ENCODE data around the gene FAM177A1.
A peak's percentile ranks its signal among the peaks of the same experiment; 100 is the strongest.
"Not testable (repeated sequence)": the region's sequence is repeated elsewhere in the genome, so short reads cannot be mapped to it uniquely, and the experiment has no call there.

FAM177A1 gene

GRCh38 chr14:35061113-35061791, 15.2 kb downstream of the FAM177A1 start:
- DNase-seq (ENCODE audit: low read depth in 2 of 2), result not testable (repeated sequence)

GRCh38 chr14:35065731-35066130, 19.7 kb downstream of the FAM177A1 start:
- DNase-seq (ENCODE audit: low read depth in 2 of 2), result not testable (repeated sequence)

GRCh38 chr14:35068238-35069012, 22.4 kb downstream of the FAM177A1 start:
- no peak for DNase-seq (ENCODE audit: low read depth in 2 of 2)

- DNase-seq (ENCODE audit: low read depth in 2 of 2), result no peak
These were observed 26.2 kb downstream of the FAM177A1 start for GRCh38 chr14:35072226-35072625.

- DNase-seq (ENCODE audit: low read depth in 2 of 2), result no peak
These were observed 27.4 kb downstream of the FAM177A1 start for GRCh38 chr14:35073486-35073885.

GRCh38 chr14:35078082-35078481, 32.0 kb downstream of the FAM177A1 start:
- DNase-seq (ENCODE audit: low read depth in 2 of 2), result no peak

GRCh38 chr14:35079742-35080141, 33.7 kb downstream of the FAM177A1 start:
- DNase-seq (ENCODE audit: low read depth in 2 of 2), result no peak

- no peak for DNase-seq (ENCODE audit: low read depth in 2 of 2)
These were observed 37.6 kb downstream of the FAM177A1 start for GRCh38 chr14:35083530-35084150.

GRCh38 chr14:35085441-35085840, 39.4 kb downstream of the FAM177A1 start:
- DNase-seq (ENCODE audit: low read depth in 2 of 2), result no peak

- no peak for DNase-seq (ENCODE audit: low read depth in 2 of 2)
These were observed 42.4 kb downstream of the FAM177A1 start for GRCh38 chr14:35088514-35088913.

GRCh38 chr14:35094645-35095044, 48.6 kb downstream of the FAM177A1 start:
- DNase-seq (ENCODE audit: low read depth in 2 of 2), result not testable (repeated sequence)

GRCh38 chr14:35107866-35108265, 61.8 kb downstream of the FAM177A1 start:
- DNase-seq (ENCODE audit: low read depth in 2 of 2), result no peak

GRCh38 chr14:35112641-35113040, 66.6 kb downstream of the FAM177A1 start:
- DNase-seq (ENCODE audit: low read depth in 2 of 2), result no peak

- no peak for DNase-seq (ENCODE audit: low read depth in 2 of 2)
These were observed 67.4 kb downstream of the FAM177A1 start for GRCh38 chr14:35113308-35113950.

GRCh38 chr14:35114036-35114435, 68.0 kb downstream of the FAM177A1 start:
- no peak for DNase-seq (ENCODE audit: low read depth in 2 of 2)

- DNase-seq (ENCODE audit: low read depth in 2 of 2), result no peak
These were observed 70.2 kb downstream of the FAM177A1 start for GRCh38 chr14:35116242-35116641.

- DNase-seq (ENCODE audit: low read depth in 2 of 2), result no peak
These were observed 71.0 kb downstream of the FAM177A1 start for GRCh38 chr14:35117112-35117511.

GRCh38 chr14:35121026-35121886, 75.2 kb downstream of the FAM177A1 start:
- DNase-seq (ENCODE audit: low read depth in 2 of 2), result no peak

GRCh38 chr14:35121887-35122695, 76.0 kb downstream of the FAM177A1 start, which contains the start of the genes PPP2R3C and PRORP:
Gene PPP2R3C (minus strand): TSS chr14:35121990. CDS start chr14:35121959, 31 bp downstream.
Gene PRORP (plus strand): TSS chr14:35122552. CDS start chr14:35123246, 694 bp downstream.
- peak; percentile 77 to 78 for DNase-seq (ENCODE audit: low read depth in 2 of 2)

- DNase-seq (ENCODE audit: low read depth in 2 of 2), result no peak
These were observed 76.8 kb downstream of the FAM177A1 start for GRCh38 chr14:35122696-35123387.

Measured in stimulated activated CD8-positive, alpha-beta memory T cell treated with anti-CD3 and anti-CD28 coated beads, Interleukin-15, amount 100 ng/mL, for 48 hours (primary cell).